NT2/D1 (cell line): Measurements from ENCODE around the gene MAP3K6.

Experiments
- SUZ12 ChIP-seq: IDR thresholded peaks from 2 replicates; pipeline ENCODE4 v1.6.1; 2011; ENCODE audit not compliant: insufficient read length, insufficient read depth; ENCODE audit errors: extremely low read depth
- YY1 ChIP-seq: IDR thresholded peaks from 2 replicates; pipeline ENCODE4 v1.6.1; 2011; ENCODE audit not compliant: insufficient read length, insufficient read depth
- ZNF274 ChIP-seq: IDR thresholded peaks from 2 replicates; pipeline ENCODE4 v1.6.1; 2011; ENCODE audit warnings: mild to moderate bottlenecking, low read depth, low read length

DNA sequence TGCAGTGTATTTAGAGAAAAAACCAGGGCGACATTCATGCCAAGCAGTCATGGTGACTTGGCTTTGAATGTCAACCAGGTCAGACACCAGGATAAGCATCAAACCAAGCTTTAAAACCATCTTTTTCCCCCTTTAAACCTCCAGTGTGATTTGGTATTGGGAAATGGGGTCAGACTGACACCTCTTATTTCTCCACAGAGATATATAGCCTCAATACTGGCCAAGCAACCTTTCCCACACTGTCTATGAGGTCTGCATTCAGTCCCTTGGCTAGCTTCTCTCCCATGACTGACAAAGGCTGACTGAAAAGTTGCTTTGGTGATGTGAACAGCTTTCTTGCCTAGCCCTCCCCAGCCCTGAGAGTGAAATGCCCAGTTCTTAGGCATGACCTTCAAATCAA, 47.3 kb upstream of the MAP3K6 start:
- TF ChIP-seq YY1, result no peak
- no peak for TF ChIP-seq SUZ12
- no peak for TF ChIP-seq ZNF274
